GM18907 (cell line): ENCODE data around the gene BCL2A1.
A peak's percentile ranks its signal among the peaks of the same experiment; 100 is the strongest.
"Not testable (repeated sequence)": the region's sequence is repeated elsewhere in the genome, so short reads cannot be mapped to it uniquely, and the experiment has no call there.

ENCODE experiments used
- ATAC-seq: cut with Tn5 transposase; IDR thresholded peaks from one replicate; pipeline ENCODE4 v1.9.1; 2021; ENCODE audit warnings: mild to moderate bottlenecking, moderate library complexity; ENCODE audit not compliant: unreplicated experiment

Gene BCL2A1

DNA sequence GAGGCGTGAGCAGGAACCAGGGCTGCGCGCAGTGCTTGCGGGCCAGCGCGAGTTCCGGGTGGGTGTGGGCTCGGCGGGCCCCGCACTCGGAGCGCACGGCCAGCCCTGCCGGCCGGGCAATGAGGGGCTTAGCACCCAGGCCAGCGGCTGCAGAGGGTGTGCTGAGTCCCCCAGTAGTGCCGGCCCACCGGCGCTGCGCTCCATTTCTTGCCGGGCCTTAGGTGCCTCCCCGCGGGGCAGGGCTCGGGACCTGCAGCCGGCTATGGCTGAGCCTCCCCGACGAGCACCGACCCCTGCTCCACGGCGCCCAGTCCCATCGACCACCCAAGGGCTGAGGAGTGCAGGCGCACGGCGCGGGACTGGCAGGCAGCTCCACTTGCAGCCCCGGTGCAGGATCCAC is 44.9 kb downstream of the BCL2A1 start:
- ATAC-seq = not testable (repeated sequence)

DNA sequence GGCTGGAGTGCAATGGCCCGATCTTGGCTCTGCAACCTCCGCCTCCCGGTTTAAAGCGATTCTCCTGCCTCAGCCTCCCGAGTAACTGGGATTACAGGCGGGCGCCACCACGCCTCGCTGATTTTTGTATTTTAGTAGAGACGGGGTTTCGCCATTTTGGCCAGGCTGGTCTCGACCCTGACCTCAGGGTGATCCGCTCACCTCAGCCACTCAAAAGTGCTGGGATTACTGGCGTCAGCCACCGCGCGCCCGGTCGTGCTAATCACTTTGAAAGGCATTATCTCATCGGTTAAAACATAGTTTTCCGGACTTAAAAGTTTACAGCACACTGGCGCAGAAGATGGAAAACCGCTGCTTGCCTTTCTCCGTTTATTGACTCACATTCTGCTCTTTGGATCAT is 46.6 kb downstream of the BCL2A1 start:
- ATAC-seq = no peak

DNA sequence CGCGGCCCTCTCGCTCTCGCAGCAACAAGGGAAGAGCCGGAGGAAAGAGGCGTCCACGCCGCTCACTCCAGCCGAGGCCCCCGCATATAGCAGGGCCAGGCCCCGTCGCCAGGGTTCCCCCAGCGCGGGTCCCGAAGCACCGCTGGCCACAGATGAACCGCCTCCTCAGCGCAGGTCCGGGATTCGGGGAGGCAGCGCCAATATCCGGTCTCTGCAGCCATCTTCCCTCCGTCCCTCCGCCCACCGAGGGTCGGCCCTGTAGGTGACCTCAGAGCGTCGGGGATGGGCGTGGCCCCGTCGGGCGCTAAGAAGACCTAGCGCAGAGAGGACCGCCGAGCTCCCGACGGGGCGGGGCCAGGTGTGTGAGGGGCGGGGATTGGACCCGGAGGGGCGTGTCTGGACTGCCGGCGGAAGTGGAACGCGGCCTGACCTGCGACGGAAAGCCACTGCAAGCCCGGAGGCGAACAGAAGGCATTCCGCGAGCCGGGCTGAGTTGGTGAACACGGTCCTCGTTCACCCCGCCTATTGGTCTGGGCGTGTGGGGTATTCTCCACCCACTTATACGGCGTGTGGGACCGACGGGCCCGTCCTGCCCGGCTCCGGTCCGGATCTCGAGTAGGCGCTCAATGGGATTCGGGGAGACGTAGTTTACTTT is 47.4 kb downstream of the BCL2A1 start:
- peak; percentile 97 for ATAC-seq

DNA sequence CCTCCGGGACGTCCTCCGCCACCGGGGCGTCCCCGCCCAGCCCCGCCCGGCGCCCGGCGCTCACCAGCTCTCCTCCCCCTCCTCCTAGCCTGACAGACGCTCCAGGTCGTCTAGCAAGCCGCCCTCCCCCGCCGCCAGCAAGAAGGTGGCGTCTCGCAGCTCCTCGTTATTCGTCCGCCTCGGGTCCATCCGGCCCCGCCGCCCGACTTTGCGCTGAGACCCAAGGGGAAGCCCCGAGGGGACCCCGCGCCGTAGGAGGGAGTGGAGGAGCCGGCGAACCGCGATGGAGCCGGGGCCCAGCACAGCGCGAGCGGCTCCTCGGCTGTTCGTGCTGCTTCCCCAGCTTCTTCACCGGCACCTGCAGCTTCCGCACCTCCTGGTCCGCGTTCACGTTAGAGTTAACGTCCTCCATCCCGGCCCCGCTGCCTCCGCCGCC is 47.9 kb downstream of the BCL2A1 start:
- ATAC-seq = peak; percentile 59

DNA sequence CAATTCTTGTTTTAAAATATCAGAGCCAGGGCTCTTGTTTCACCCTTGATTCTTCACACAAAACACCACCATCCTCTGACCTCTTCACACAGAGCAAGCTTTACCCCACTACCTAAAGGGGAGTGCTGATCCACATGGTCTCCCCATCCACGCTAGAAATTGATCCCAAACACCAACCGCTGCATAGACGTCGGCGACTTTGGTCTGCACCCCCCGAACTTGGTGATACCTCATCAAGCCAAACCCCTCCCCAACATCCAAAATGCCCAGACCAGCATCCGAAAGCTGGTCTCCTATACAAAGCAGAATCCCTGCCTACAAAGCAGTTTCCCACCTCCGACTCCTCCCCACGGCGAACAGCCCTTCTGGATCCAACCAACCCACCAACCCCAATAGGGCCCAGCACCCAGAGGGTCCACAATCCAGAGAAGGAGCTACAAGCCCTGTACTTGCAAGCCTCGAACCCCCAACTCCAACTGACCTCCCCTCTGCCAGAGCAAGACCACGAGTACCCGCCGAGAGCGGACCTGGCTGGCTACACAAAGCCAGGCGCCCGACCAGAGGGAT is 48.4 kb downstream of the BCL2A1 start:
- no peak for ATAC-seq

DNA sequence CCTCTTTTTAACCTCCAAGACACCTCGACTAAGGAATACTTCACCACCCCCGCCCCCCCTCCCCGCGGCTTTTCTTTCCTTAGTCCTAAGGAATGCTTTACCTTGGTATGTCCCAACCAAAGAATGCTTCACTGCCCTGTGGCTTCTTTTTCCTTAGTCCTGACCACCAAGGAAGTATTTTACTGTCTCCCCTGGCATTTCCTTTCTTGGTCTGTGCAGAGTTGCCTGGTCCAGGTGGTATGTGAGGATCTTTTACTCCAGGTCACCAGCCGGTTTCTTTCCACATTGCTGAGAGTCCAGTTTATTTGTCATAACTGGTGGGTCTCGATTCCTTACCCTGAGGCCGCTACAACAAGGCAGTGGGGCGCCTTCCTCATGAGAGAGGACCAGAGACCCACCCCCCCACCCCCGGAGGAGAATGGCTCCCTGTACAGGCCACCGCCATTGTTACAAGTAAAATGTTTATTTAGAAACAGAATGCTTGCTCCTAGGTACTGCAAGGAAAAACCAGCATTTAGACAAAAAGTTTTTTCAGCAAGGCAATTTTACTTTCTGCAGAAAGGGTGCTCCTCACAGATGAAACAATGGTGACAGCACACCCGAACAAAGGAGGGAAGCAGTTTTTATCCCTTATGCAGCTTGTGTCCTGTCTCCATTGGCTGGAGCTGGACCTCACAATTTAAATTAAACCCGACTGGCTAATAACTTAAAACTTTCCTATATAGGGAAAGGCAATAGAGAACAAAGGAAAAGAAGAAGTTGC is 51.1 kb downstream of the BCL2A1 start:
- no peak for ATAC-seq

DNA sequence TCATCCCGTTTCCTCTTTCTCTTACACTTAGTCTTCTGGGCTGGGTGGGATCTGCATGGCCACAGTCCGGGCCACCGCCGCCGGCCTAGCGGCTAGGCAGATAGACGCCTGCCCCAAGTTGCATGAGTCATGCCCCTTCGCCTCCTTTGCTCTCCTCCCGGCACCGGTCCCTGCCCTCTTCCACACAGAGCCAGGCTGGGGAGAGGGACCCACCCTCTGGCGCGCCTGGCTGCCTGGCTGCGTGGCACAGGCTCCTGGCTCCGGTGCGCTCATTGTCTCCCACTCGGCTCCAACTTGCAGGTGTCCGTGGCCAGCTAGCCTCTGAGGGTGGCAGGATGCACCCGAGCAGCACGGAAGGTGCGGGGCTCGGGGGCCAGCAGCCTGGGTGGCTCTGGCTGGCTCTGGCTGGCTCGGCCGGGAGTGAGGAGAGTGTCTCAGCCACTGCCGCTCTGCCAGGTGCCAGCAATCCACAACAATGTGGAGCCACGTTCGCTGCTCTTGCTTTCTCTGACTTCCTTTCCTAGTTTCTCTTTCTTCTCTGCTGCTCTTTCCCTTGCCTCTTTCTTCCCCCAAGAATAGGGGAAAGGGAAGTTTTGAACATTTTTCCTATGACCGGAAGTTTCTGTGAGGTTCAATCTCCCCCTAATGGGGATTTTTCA is 51.8 kb downstream of the BCL2A1 start:
- ATAC-seq = no peak

DNA sequence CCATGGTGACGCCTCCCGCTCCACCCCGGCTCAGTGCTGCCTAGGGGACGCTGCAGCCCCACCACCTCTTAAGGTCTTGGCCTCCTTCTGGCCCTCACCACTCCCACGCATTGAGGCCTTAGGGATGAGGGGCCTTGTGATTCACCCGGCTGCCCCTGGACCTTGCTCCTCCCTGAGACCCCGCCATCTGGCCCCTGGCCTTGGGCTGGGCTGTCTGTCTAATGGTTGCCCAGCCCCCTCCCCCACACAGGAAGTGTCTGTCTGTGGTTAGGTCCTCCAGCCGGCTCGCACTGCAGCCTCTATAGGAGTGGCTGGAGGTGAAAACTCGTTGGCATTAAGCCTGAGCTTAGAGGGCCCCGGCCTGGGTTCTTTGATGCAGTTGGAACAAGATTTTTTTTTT is 52.7 kb downstream of the BCL2A1 start:
- no peak for ATAC-seq

DNA sequence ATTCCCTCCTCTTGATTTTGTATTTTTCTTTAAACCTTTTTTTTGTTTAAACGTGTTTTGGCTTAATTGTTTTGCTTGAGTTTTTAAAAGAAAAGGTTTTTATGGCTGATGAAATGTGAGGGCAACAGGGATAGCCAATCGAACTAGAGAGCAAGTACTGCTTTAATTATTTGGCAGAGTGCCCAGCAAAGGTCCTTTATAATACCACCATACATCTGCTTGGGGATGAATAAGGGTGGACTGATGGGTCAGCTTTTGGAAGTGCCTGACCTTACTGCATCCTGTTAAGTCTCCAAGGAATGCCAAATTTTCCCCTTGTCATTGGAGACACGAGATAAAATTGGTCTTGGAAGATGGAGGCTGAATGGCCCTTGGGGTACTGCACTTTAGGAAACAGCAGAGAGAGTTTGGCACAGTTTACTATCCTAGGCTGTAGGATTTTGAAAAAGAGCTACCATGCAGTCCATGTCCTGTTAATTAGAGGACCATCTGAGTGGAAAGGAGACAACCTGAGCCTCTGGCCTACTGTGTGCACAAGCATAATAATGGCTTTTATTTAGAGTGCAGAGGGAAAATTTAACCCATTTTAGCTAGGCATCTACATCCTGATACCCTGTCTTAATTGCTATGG is 54.4 kb downstream of the BCL2A1 start:
- ATAC-seq = no peak

DNA sequence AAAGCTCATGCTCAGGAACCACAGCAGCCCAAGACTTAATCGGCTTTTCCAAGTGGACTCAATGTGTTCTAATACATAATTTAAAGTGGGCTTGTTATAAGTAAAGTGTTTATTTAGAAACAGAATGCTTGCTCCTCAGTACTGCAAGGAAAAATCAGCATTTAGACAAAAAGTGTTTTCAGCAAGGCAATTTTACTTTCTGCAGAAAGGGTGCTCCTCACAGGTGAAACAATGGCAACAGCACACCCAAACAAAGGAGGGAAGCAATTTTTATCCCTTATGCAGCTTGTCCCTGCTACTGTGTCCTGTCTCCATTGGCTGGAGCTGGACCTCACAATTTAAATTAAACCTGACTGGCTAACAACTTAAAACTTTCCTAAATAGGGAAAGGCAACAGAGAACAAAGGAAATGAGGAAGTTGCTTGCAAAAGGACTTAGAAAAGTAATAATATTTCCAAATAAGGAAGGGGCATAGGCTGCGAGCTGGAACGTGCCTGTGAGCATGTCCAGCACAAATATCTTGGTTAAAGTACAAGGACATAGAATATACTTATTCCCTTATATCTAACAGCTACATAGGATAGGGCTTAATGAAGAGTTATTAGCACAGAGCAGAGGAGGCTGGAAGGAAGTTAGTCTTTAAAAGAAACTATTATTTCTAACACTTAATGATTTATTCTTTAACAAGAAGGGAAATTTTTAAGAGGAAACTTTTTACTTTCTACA is 55.1 kb downstream of the BCL2A1 start:
- ATAC-seq = not testable (repeated sequence)

DNA sequence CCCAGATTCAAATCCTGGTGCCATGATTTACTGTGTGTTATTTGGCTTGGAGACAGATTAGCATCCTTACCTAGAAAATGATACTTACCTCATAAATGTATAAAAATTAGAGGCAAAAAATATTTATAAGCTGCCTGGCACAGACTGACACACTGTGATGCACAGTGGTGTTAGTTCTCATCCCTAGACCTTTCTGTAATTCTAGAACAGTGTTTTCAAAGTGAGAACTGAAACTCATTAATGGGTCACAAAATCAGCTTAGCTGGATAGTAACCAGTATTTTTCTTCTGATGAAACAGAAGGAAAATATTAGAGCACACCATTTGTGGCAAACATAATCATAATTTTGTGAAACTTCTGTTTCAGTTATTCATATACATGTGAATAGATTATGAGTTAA is 56.3 kb downstream of the BCL2A1 start:
- ATAC-seq = no peak
